HEK293 (cell line): ENCODE measurements around the gene SPATA12.

Source experiments
- CTCF ChIA-PET: fragments of 350-600 bp; formaldehyde crosslinking; extraction: SDS; loops from one replicate; lab custom pipeline; 2021; ENCODE audit warnings: antibody characterized with exemption; lab: Yijun Ruan, JAX
- POLR2A ChIA-PET: fragments of 300-600 bp; formaldehyde crosslinking; extraction: SDS; loops from one replicate; lab custom pipeline; 2020; ENCODE audit warnings: antibody characterized with exemption, inconsistent platforms; lab: Yijun Ruan, JAX
- H3K27ac ChIP-seq: fragments of 200-500 bp; sonication (Bioruptor generic); 2 replicates; pipeline ENCODE4 v1.5.1; 2014; ENCODE audit warnings: low read depth, low read length, control low read depth, inconsistent platforms; ENCODE audit errors: extremely low read depth
- H3K36me3 ChIP-seq, 2 experiments: fragments of 200-500 bp in 1 of 2; sonication (Bioruptor generic) in 1 of 2; 1 replicate in 1 of 2; 2 replicates in 1 of 2; pipeline ENCODE4 v1.5.1; 2014 to 2017; ENCODE audit warnings: inconsistent platforms in 2 of 2, low read length in 2 of 2; ENCODE audit not compliant: control insufficient read depth in 2 of 2, insufficient read depth in 1 of 2
- H3K4me1 ChIP-seq: fragments of 200-500 bp; sonication (Bioruptor generic); 2 replicates; pipeline ENCODE4 v1.5.1; 2014; ENCODE audit warnings: mild to moderate bottlenecking, low read length, inconsistent platforms; ENCODE audit not compliant: control insufficient read depth, insufficient read depth
- H3K4me3 ChIP-seq: 2 replicates; pipeline ENCODE4 v1.5.1; 2011; ENCODE audit warnings: low read depth, mild to moderate bottlenecking, control low read depth, low read length, moderate library complexity
- H3K9me3 ChIP-seq: fragments of 200-500 bp; sonication (Bioruptor generic); 2 replicates; pipeline ENCODE4 v1.5.1; 2014; ENCODE audit warnings: low read depth, low read length, inconsistent platforms; ENCODE audit not compliant: control insufficient read depth, insufficient read depth
- BCL6B ChIP-seq: fragments of 450-650 bp; formaldehyde crosslinking; IDR thresholded peaks from 2 replicates; pipeline ENCODE4 v1.5.1; 2017; ENCODE audit warnings: missing biosample characterization, missing genetic modification characterization
- IKZF3 ChIP-seq: fragments of 450-650 bp; IDR thresholded peaks from 2 replicates; pipeline ENCODE4 v1.5.0; 2018; ENCODE audit warnings: missing biosample characterization, mild to moderate bottlenecking, missing genetic modification characterization, moderate library complexity
- INSM2 ChIP-seq: fragments of 450-650 bp; formaldehyde crosslinking; IDR thresholded peaks from 2 replicates; pipeline ENCODE4 v1.5.1; 2016; ENCODE audit warnings: missing biosample characterization, missing genetic modification characterization
- KLF17 ChIP-seq: fragments of 450-650 bp; formaldehyde crosslinking; IDR thresholded peaks from 2 replicates; pipeline ENCODE4 v1.5.1; 2016; ENCODE audit warnings: missing biosample characterization, missing genetic modification characterization
- TRIM28 ChIP-seq: IDR thresholded peaks from 2 replicates; pipeline ENCODE4 v1.6.1; 2011; ENCODE audit warnings: low read length, control low read depth, borderline replicate concordance
- YY2 ChIP-seq: fragments of 450-650 bp; formaldehyde crosslinking; IDR thresholded peaks from 2 replicates; pipeline ENCODE4 v1.5.1; 2016; ENCODE audit warnings: missing biosample characterization, missing genetic modification characterization
- ZBTB48 ChIP-seq: fragments of 450-650 bp; formaldehyde crosslinking; IDR thresholded peaks from 2 replicates; pipeline ENCODE4 v1.5.1; 2016; ENCODE audit warnings: missing biosample characterization, missing genetic modification characterization
- ZBTB8A ChIP-seq: fragments of 450-650 bp; formaldehyde crosslinking; IDR thresholded peaks from 2 replicates; pipeline ENCODE4 v1.5.1; 2016; ENCODE audit warnings: missing biosample characterization, missing genetic modification characterization
- ZFP37 ChIP-seq: fragments of 450-650 bp; formaldehyde crosslinking; IDR thresholded peaks from 2 replicates; pipeline ENCODE4 v1.5.1; 2016; ENCODE audit warnings: missing biosample characterization, missing genetic modification characterization
- ZNF121 ChIP-seq: fragments of 450-650 bp; formaldehyde crosslinking; IDR thresholded peaks from 2 replicates; pipeline ENCODE4 v1.5.1; 2016; ENCODE audit warnings: missing biosample characterization, missing genetic modification characterization
- ZNF146 ChIP-seq: fragments of 450-650 bp; formaldehyde crosslinking; IDR thresholded peaks from 2 replicates; pipeline ENCODE4 v1.5.1; 2016; ENCODE audit warnings: missing biosample characterization, missing genetic modification characterization
- ZNF155 ChIP-seq: fragments of 450-650 bp; formaldehyde crosslinking; IDR thresholded peaks from 2 replicates; pipeline ENCODE4 v1.5.1; 2016; ENCODE audit warnings: missing biosample characterization, missing genetic modification characterization
- ZNF16 ChIP-seq: fragments of 450-650 bp; formaldehyde crosslinking; IDR thresholded peaks from 2 replicates; pipeline ENCODE4 v1.5.1; 2016; ENCODE audit warnings: low read depth, missing biosample characterization, missing genetic modification characterization
- ZNF214 ChIP-seq: fragments of 450-650 bp; formaldehyde crosslinking; IDR thresholded peaks from 2 replicates; pipeline ENCODE4 v1.5.1; 2017; ENCODE audit warnings: missing biosample characterization, mild to moderate bottlenecking, missing genetic modification characterization, borderline replicate concordance
- ZNF223 ChIP-seq: fragments of 450-650 bp; formaldehyde crosslinking; IDR thresholded peaks from 2 replicates; pipeline ENCODE4 v1.5.1; 2016; ENCODE audit warnings: missing biosample characterization, missing genetic modification characterization
- ZNF239 ChIP-seq: fragments of 450-650 bp; formaldehyde crosslinking; IDR thresholded peaks from 2 replicates; pipeline ENCODE4 v1.5.1; 2016; ENCODE audit warnings: missing biosample characterization, missing genetic modification characterization
- ZNF24 ChIP-seq: fragments of 450-650 bp; formaldehyde crosslinking; IDR thresholded peaks from 2 replicates; pipeline ENCODE4 v1.5.1; 2016; ENCODE audit warnings: missing biosample characterization, missing genetic modification characterization
- ZNF324 ChIP-seq: fragments of 450-650 bp; formaldehyde crosslinking; IDR thresholded peaks from 2 replicates; pipeline ENCODE4 v1.5.1; 2016; ENCODE audit warnings: missing biosample characterization, missing genetic modification characterization
- ZNF514 ChIP-seq: fragments of 450-650 bp; formaldehyde crosslinking; IDR thresholded peaks from 2 replicates; pipeline ENCODE4 v1.5.1; 2016; ENCODE audit warnings: missing biosample characterization, missing genetic modification characterization
- ZNF555 ChIP-seq: fragments of 450-650 bp; formaldehyde crosslinking; conservative IDR thresholded peaks from 2 replicates; pipeline ENCODE4 v1.5.1; 2017; ENCODE audit warnings: missing biosample characterization, mild to moderate bottlenecking, missing genetic modification characterization, inconsistent platforms
- ZNF660 ChIP-seq: fragments of 450-650 bp; IDR thresholded peaks from 2 replicates; pipeline ENCODE4 v1.5.1; 2018; ENCODE audit warnings: missing biosample characterization, mild to moderate bottlenecking, missing genetic modification characterization
- ZNF791 ChIP-seq: fragments of 450-650 bp; formaldehyde crosslinking; IDR thresholded peaks from 2 replicates; pipeline ENCODE4 v1.5.1; 2016; ENCODE audit warnings: missing biosample characterization, missing genetic modification characterization

Gene SPATA12

GRCh38 chr3:57052662-57053061 lies 7.8 kb upstream of the SPATA12 start (continued):
- no peak for TF ChIP-seq INSM2 (tag by site-specific recombination)

GRCh38 chr3:57053122-57053521 lies 7.3 kb upstream of the SPATA12 start:
- TF ChIP-seq ZNF660 (no peak), ZNF16 (tag by site-specific recombination) (no peak)
- H3K4me3 ChIP-seq = no peak overlapping the region
- H3K27ac ChIP-seq = no peak overlapping the region
- H3K9me3 ChIP-seq = no peaks in the 10 kb centered on the region
- ChIA-PET CTCF (no interaction called here), POLR2A (no interaction called here)
- no peaks in the 10 kb centered on the region for H3K36me3 ChIP-seq
- no peaks in the 10 kb centered on the region for H3K4me1 ChIP-seq

- ChIA-PET CTCF (interaction anchor here (0.6 to 0.8 kb wide), 2 partner anchors 8 to 15 kb away, joined by 3 read pairs; no protein-coding TSS in a partner anchor), POLR2A (no interaction called here)
- Histone ChIP-seq H3K4me1 (no peaks in the 10 kb centered on the region), H3K9me3 (no peaks in the 10 kb centered on the region), H3K4me3 (no peak overlapping the region), H3K27ac (no peak overlapping the region), H3K36me3 (no peaks in the 10 kb centered on the region)
- no peak for TF ChIP-seq ZNF214 (tag by site-specific recombination)
- no peak for TF ChIP-seq ZNF791 (tag by site-specific recombination)
- no peak for TF ChIP-seq BCL6B (tag by site-specific recombination)
- no peak for TF ChIP-seq ZNF24 (tag by site-specific recombination)
- no peak for TF ChIP-seq ZBTB8A (tag by site-specific recombination)
- TF ChIP-seq ZFP37 (tag by site-specific recombination) = no peak
- no peak for TF ChIP-seq ZBTB48 (tag by site-specific recombination)
- TF ChIP-seq ZNF155 (tag by site-specific recombination) = no peak
- no peak for TF ChIP-seq IKZF3
- TF ChIP-seq ZNF223 (tag by site-specific recombination) = no peak
- TF ChIP-seq ZNF324 = no peak
- TF ChIP-seq KLF17 (tag by site-specific recombination) = no peak
- no peak for TF ChIP-seq ZNF121 (tag by site-specific recombination)
- no peak for TF ChIP-seq ZNF555
- no peak for TF ChIP-seq YY2 (tag by site-specific recombination)
- TF ChIP-seq TRIM28 = no peak
- no peak for TF ChIP-seq ZNF514 (tag by site-specific recombination)
- no peak for TF ChIP-seq ZNF146
- no peak for TF ChIP-seq ZNF239 (tag by site-specific recombination)
These were observed 3.1 kb upstream of the SPATA12 start for GRCh38 chr3:57057351-57057750.
